ENCODE data around the gene PLB1.

DNA sequence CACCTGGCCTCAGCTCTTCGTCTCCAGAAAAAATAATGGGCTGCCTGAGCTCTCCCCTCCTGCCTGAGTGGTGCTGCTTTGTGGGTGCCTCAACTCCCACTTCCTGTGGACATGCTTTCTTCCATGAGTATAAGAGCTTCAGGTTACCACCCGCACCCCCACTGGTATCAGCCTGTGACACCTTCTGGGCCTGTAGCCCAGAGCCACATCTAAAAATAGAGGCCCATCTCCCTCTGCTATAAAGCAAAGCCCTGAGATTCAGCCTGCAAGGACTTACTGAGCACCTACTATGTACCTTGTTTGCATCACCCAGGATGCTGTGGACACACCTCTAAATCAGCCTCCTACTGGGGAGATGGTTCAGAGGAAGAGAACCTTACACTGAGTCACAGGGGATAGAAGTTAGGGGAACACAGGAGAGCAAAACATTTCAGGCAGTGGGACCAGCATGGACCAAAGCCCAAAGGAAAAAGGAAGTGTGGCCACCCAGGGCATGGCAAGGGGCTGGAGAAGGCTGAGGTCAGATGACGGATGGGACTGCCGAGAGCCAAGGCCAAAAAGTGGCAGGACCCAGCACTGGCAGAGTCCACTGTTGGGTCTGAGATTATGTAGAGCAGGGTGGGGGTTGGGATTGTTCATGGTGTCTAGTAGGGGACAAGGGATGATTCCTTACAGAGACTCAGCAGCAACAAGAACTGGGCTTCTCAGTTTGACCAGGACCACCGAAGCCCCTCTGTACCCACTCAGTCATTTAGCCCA is 132.0 kb downstream of the PLB1 start:
- TF ChIP-seq CTCF (IDR thresholded peaks at IDR 0.05; ENCODE audit: poor library complexity, severe bottlenecking) (no peak), RAD21 (conservative IDR thresholded peaks at IDR 0.05) (no peak), EZH2 (IDR thresholded peaks at IDR 0.05; ENCODE audit: borderline replicate concordance, insufficient read depth, low read length, poor library complexity, severe bottlenecking) (no peak), POLR2AphosphoS5 (IDR thresholded peaks at IDR 0.05) (no peak), EP300 (conservative IDR thresholded peaks at IDR 0.05; ENCODE audit: poor library complexity, severe bottlenecking) (no peak), TAF1 (IDR thresholded peaks at IDR 0.05; ENCODE audit: low read depth) (no peak), SMC3 (conservative IDR thresholded peaks at IDR 0.05; ENCODE audit: poor library complexity) (no peak), MXI1 (conservative IDR thresholded peaks at IDR 0.05; ENCODE audit: poor library complexity, severe bottlenecking) (no peak)
- TF ChIP-seq, protein P1, sequence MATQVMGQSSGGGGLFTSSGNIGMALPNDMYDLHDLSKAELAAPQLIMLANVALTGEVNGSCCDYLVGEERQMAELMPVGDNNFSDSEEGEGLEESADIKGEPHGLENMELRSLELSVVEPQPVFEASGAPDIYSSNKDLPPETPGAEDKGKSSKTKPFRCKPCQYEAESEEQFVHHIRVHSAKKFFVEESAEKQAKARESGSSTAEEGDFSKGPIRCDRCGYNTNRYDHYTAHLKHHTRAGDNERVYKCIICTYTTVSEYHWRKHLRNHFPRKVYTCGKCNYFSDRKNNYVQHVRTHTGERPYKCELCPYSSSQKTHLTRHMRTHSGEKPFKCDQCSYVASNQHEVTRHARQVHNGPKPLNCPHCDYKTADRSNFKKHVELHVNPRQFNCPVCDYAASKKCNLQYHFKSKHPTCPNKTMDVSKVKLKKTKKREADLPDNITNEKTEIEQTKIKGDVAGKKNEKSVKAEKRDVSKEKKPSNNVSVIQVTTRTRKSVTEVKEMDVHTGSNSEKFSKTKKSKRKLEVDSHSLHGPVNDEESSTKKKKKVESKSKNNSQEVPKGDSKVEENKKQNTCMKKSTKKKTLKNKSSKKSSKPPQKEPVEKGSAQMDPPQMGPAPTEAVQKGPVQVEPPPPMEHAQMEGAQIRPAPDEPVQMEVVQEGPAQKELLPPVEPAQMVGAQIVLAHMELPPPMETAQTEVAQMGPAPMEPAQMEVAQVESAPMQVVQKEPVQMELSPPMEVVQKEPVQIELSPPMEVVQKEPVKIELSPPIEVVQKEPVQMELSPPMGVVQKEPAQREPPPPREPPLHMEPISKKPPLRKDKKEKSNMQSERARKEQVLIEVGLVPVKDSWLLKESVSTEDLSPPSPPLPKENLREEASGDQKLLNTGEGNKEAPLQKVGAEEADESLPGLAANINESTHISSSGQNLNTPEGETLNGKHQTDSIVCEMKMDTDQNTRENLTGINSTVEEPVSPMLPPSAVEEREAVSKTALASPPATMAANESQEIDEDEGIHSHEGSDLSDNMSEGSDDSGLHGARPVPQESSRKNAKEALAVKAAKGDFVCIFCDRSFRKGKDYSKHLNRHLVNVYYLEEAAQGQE (IDR thresholded peaks at IDR 0.05; ENCODE audit: borderline replicate concordance) = no peak

Measured in neural cell (in vitro differentiated cells).